AG04450 (cell line): Measurements from ENCODE around the gene KCNIP4. TPM values are rescaled to one million over a fixed set of nuclear protein-coding genes. Genes with fewer than 3 reads are reported as not detected.

Experiments
- CTCF ChIA-PET: fragments of 300-600, 350-600 bp; formaldehyde crosslinking; extraction: SDS; loops from one replicate; lab custom pipeline; 2022; ENCODE audit warnings: antibody characterized with exemption, inconsistent platforms; lab: Charles Lee
- POLR2A ChIA-PET: fragments of 350-600 bp; formaldehyde crosslinking; extraction: SDS; loops from one replicate; lab custom pipeline; 2021; ENCODE audit warnings: antibody characterized with exemption, inconsistent platforms; lab: Yijun Ruan, JAX
- DNase-seq: peaks from one replicate; pipeline ENCODE4 v3.0.0-alpha.2; 2011; ENCODE audit warnings: low read depth, low spot score
- H3K27ac ChIP-seq: one replicate; pipeline ENCODE4 v1.5.1; 2012; ENCODE audit warnings: low read depth, low read length, control low read depth
- H3K27me3 ChIP-seq: one replicate; pipeline ENCODE4 v1.6.0; 2012; ENCODE audit warnings: low read length; ENCODE audit not compliant: control insufficient read depth, insufficient read depth
- H3K4me3 ChIP-seq: 2 replicates; pipeline ENCODE4 v1.5.1; 2011; ENCODE audit warnings: mild to moderate bottlenecking, low read depth, low read length, control low read depth
- H3K9me3 ChIP-seq: 2 replicates; pipeline ENCODE4 v1.5.1; 2012; ENCODE audit warnings: low read length; ENCODE audit not compliant: control insufficient read depth, insufficient read depth
- CTCF ChIP-seq: IDR thresholded peaks from 2 replicates; pipeline ENCODE4 v1.5.1; 2011; ENCODE audit warnings: low read depth, low read length, control low read depth, inconsistent platforms
- polyA plus RNA-seq: library from polyadenylated mRNA; depleted of rRNA; stranded (reverse); fragments of >200 nt; gene quantifications from 2 replicates; pipeline ENCODE4 v1.2.3, GENCODE V29; 2011

KCNIP4 gene
- polyA plus RNA-seq, 1 experiment, result not detected

- TF ChIP-seq CTCF, result no peak
- DNase-seq, result no peak
- no peaks in the 10 kb centered on the region for H3K27me3 ChIP-seq
- no peak overlapping the region for H3K4me3 ChIP-seq
- CTCF ChIA-PET, result no interaction called here
- no peaks in the 10 kb centered on the region; the same call in 1 of the 2 replicates for H3K9me3 ChIP-seq
- POLR2A ChIA-PET, result no interaction called here
- H3K27ac ChIP-seq, result no peak overlapping the region
Observed at GRCh38 chr4:21226637-21227538, 721.7 kb downstream of the KCNIP4 start.

- TF ChIP-seq CTCF, result no peak
- DNase-seq, result no peak
- Histone ChIP-seq H3K9me3 (peaks cover 8% of the 10 kb centered on the region; the same call in 1 of the 2 replicates), H3K27ac (no peak overlapping the region), H3K4me3 (no peak overlapping the region), H3K27me3 (no peaks in the 10 kb centered on the region)
- ChIA-PET POLR2A (no interaction called here), CTCF (no interaction called here)
Observed at GRCh38 chr4:21211846-21212245, 736.7 kb downstream of the KCNIP4 start.

- Histone ChIP-seq H3K27me3 (no peaks in the 10 kb centered on the region), H3K9me3 (peaks cover 8% of the 10 kb centered on the region; the same call in 1 of the 2 replicates), H3K4me3 (no peak overlapping the region), H3K27ac (no peak overlapping the region)
- no peak for TF ChIP-seq CTCF
- POLR2A ChIA-PET, result no interaction called here
- DNase-seq, result no peak
- CTCF ChIA-PET, result no interaction called here
Observed at GRCh38 chr4:21209860-21210259, 738.7 kb downstream of the KCNIP4 start.

GRCh38 chr4:21205821-21206531 is 742.6 kb downstream of the KCNIP4 start:
- no peak for TF ChIP-seq CTCF
- ChIA-PET CTCF (no interaction called here), POLR2A (no interaction called here)
- Histone ChIP-seq H3K27me3 (no peaks in the 10 kb centered on the region), H3K9me3 (peaks cover 11% of the 10 kb centered on the region; the same call in 1 of the 2 replicates), H3K4me3 (no peak overlapping the region), H3K27ac (no peak overlapping the region)
- no peak for DNase-seq

- no peak for DNase-seq
- no peak for TF ChIP-seq CTCF
- CTCF ChIA-PET, result no interaction called here
- no peak overlapping the region for H3K27ac ChIP-seq
- H3K27me3 ChIP-seq, result no peaks in the 10 kb centered on the region
- H3K4me3 ChIP-seq, result no peak overlapping the region
- POLR2A ChIA-PET, result no interaction called here
- peaks cover 13% of the 10 kb centered on the region; the same call in 1 of the 2 replicates for H3K9me3 ChIP-seq
Observed at GRCh38 chr4:21203416-21203815, 745.2 kb downstream of the KCNIP4 start.
